Measurements from ENCODE around the gene PALLD.

Gene PALLD

GRCh38 chr4:168639914-168640313 lies 143.1 kb downstream of the PALLD start:
- FAIRE-seq: no peak
- no peak for DNase-seq (ENCODE audit: insufficient read length, low spot score)
- TF ChIP-seq POU2F2 (IDR thresholded peaks at IDR 0.05; ENCODE audit: low read depth, low read length) (no peak), POLR2A (IDR thresholded peaks at IDR 0.05; ENCODE audit: low read depth, low read length) (no peak), POLR2AphosphoS5 (IDR thresholded peaks at IDR 0.05; ENCODE audit: low read depth, low read length) (no peak), SPI1 (IDR thresholded peaks at IDR 0.05; ENCODE audit: low read depth, low read length) (no peak), PAX5 (IDR thresholded peaks at IDR 0.05; ENCODE audit: insufficient read depth, low read length, severe bottlenecking) (no peak), TAF1 (IDR thresholded peaks at IDR 0.05; ENCODE audit: low read depth, low read length) (no peak)

GRCh38 chr4:168641811-168642140 lies 144.9 kb downstream of the PALLD start:
- FAIRE-seq: no peak
- no peak for TF ChIP-seq POLR2A (IDR thresholded peaks at IDR 0.05; ENCODE audit: low read depth, low read length)
- no peak for TF ChIP-seq TAF1 (IDR thresholded peaks at IDR 0.05; ENCODE audit: low read depth, low read length)
- no peak for TF ChIP-seq POLR2AphosphoS5 (IDR thresholded peaks at IDR 0.05; ENCODE audit: low read depth, low read length)
- no peak for TF ChIP-seq POU2F2 (IDR thresholded peaks at IDR 0.05; ENCODE audit: low read depth, low read length)
- TF ChIP-seq PAX5 (IDR thresholded peaks at IDR 0.05; ENCODE audit: insufficient read depth, low read length, severe bottlenecking): no peak
- TF ChIP-seq SPI1 (IDR thresholded peaks at IDR 0.05; ENCODE audit: low read depth, low read length): no peak
- DNase-seq (ENCODE audit: insufficient read length, low spot score): no peak

GRCh38 chr4:168642591-168642990 lies 145.7 kb downstream of the PALLD start:
- DNase-seq (ENCODE audit: insufficient read length, low spot score) (no peak), FAIRE-seq (no peak)
- TF ChIP-seq POLR2A (IDR thresholded peaks at IDR 0.05; ENCODE audit: low read depth, low read length) (no peak), PAX5 (IDR thresholded peaks at IDR 0.05; ENCODE audit: insufficient read depth, low read length, severe bottlenecking) (no peak), TAF1 (IDR thresholded peaks at IDR 0.05; ENCODE audit: low read depth, low read length) (no peak), POLR2AphosphoS5 (IDR thresholded peaks at IDR 0.05; ENCODE audit: low read depth, low read length) (no peak), POU2F2 (IDR thresholded peaks at IDR 0.05; ENCODE audit: low read depth, low read length) (no peak), SPI1 (IDR thresholded peaks at IDR 0.05; ENCODE audit: low read depth, low read length) (no peak)

- TF ChIP-seq POLR2AphosphoS5 (IDR thresholded peaks at IDR 0.05; ENCODE audit: low read depth, low read length) (no peak), SPI1 (IDR thresholded peaks at IDR 0.05; ENCODE audit: low read depth, low read length) (no peak), POLR2A (IDR thresholded peaks at IDR 0.05; ENCODE audit: low read depth, low read length) (no peak)
- DNase-seq (ENCODE audit: insufficient read length, low spot score): no peak
Measured at GRCh38 chr4:168643111-168643795, 146.4 kb downstream of the PALLD start.

GRCh38 chr4:168643796-168644159 lies 146.9 kb downstream of the PALLD start:
- FAIRE-seq (no peak), DNase-seq (ENCODE audit: insufficient read length, low spot score) (no peak)
- no peak for TF ChIP-seq SPI1 (IDR thresholded peaks at IDR 0.05; ENCODE audit: low read depth, low read length)
- no peak for TF ChIP-seq PAX5 (IDR thresholded peaks at IDR 0.05; ENCODE audit: insufficient read depth, low read length, severe bottlenecking)
- TF ChIP-seq POLR2AphosphoS5 (IDR thresholded peaks at IDR 0.05; ENCODE audit: low read depth, low read length): no peak
- no peak for TF ChIP-seq POLR2A (IDR thresholded peaks at IDR 0.05; ENCODE audit: low read depth, low read length)
- TF ChIP-seq POU2F2 (IDR thresholded peaks at IDR 0.05; ENCODE audit: low read depth, low read length): no peak
- TF ChIP-seq TAF1 (IDR thresholded peaks at IDR 0.05; ENCODE audit: low read depth, low read length): no peak

More at GRCh38 chr4:168643111-168643795, 146.4 kb downstream of the PALLD start:
- no peak for FAIRE-seq

GRCh38 chr4:168646001-168646768 lies 149.3 kb downstream of the PALLD start:
- no peak for TF ChIP-seq POLR2A (IDR thresholded peaks at IDR 0.05; ENCODE audit: low read depth, low read length)
- no peak for TF ChIP-seq SPI1 (IDR thresholded peaks at IDR 0.05; ENCODE audit: low read depth, low read length)
- no peak for TF ChIP-seq TAF1 (IDR thresholded peaks at IDR 0.05; ENCODE audit: low read depth, low read length)
- no peak for TF ChIP-seq POLR2AphosphoS5 (IDR thresholded peaks at IDR 0.05; ENCODE audit: low read depth, low read length)
- no peak for TF ChIP-seq PAX5 (IDR thresholded peaks at IDR 0.05; ENCODE audit: insufficient read depth, low read length, severe bottlenecking)
- FAIRE-seq (no peak), DNase-seq (ENCODE audit: insufficient read length, low spot score) (no peak)

- FAIRE-seq: no peak
- no peak for DNase-seq (ENCODE audit: insufficient read length, low spot score)
- TF ChIP-seq POU2F2 (IDR thresholded peaks at IDR 0.05; ENCODE audit: low read depth, low read length): no peak
- TF ChIP-seq PAX5 (IDR thresholded peaks at IDR 0.05; ENCODE audit: insufficient read depth, low read length, severe bottlenecking): no peak
- no peak for TF ChIP-seq POLR2AphosphoS5 (IDR thresholded peaks at IDR 0.05; ENCODE audit: low read depth, low read length)
- TF ChIP-seq POLR2A (IDR thresholded peaks at IDR 0.05; ENCODE audit: low read depth, low read length): no peak
- no peak for TF ChIP-seq TAF1 (IDR thresholded peaks at IDR 0.05; ENCODE audit: low read depth, low read length)
- TF ChIP-seq SPI1 (IDR thresholded peaks at IDR 0.05; ENCODE audit: low read depth, low read length): no peak
Measured at GRCh38 chr4:168647646-168648375, 151.0 kb downstream of the PALLD start.

- no peak for TF ChIP-seq POLR2AphosphoS5 (IDR thresholded peaks at IDR 0.05; ENCODE audit: low read depth, low read length)
- TF ChIP-seq SPI1 (IDR thresholded peaks at IDR 0.05; ENCODE audit: low read depth, low read length): no peak
- TF ChIP-seq POLR2A (IDR thresholded peaks at IDR 0.05; ENCODE audit: low read depth, low read length): no peak
- TF ChIP-seq TAF1 (IDR thresholded peaks at IDR 0.05; ENCODE audit: low read depth, low read length): no peak
- TF ChIP-seq PAX5 (IDR thresholded peaks at IDR 0.05; ENCODE audit: insufficient read depth, low read length, severe bottlenecking): no peak
- TF ChIP-seq POU2F2 (IDR thresholded peaks at IDR 0.05; ENCODE audit: low read depth, low read length): no peak
- no peak for FAIRE-seq
Measured at GRCh38 chr4:168648494-168648893, 151.6 kb downstream of the PALLD start.

GRCh38 chr4:168648929-168649328 lies 152.1 kb downstream of the PALLD start:
- DNase-seq (ENCODE audit: insufficient read length, low spot score): no peak
- FAIRE-seq: no peak
- TF ChIP-seq POLR2A (IDR thresholded peaks at IDR 0.05; ENCODE audit: low read depth, low read length) (no peak), POLR2AphosphoS5 (IDR thresholded peaks at IDR 0.05; ENCODE audit: low read depth, low read length) (no peak), POU2F2 (IDR thresholded peaks at IDR 0.05; ENCODE audit: low read depth, low read length) (no peak), TAF1 (IDR thresholded peaks at IDR 0.05; ENCODE audit: low read depth, low read length) (no peak)

More at GRCh38 chr4:168648494-168648893, 151.6 kb downstream of the PALLD start:
- DNase-seq (ENCODE audit: insufficient read length, low spot score): no peak

Data from GM12891 (cell line).